Measurements from ENCODE around the gene CDK10.
"Not testable (repeated sequence)": the region's sequence is repeated elsewhere in the genome, so short reads cannot be mapped to it uniquely, and the experiment has no call there.

The CDK10 gene

GRCh38 chr16:89686520-89687091 lies at the start of gene CDK10:
TSS of gene CDK10 (plus strand) at chr16:89686689. CDS start at chr16:89686711, 22 bp downstream.
- peak; percentile 91 for DNase-seq (ENCODE audit: low spot score)

- DNase-seq (ENCODE audit: low spot score): no peak
These were observed 49.1 kb upstream of the CDK10 start for GRCh38 chr16:89637379-89637778.

- DNase-seq (ENCODE audit: low spot score): no peak
These were observed 48.0 kb upstream of the CDK10 start for GRCh38 chr16:89638455-89638854.

- DNase-seq (ENCODE audit: low spot score): no peak
These were observed 47.1 kb upstream of the CDK10 start for GRCh38 chr16:89639385-89639784.

- DNase-seq (ENCODE audit: low spot score): peak; percentile 57
These were observed 44.9 kb upstream of the CDK10 start for GRCh38 chr16:89641458-89642119.

- no peak for DNase-seq (ENCODE audit: low spot score)
These were observed 43.9 kb upstream of the CDK10 start for GRCh38 chr16:89642574-89642973.

GRCh38 chr16:89643769-89644300 lies 42.7 kb upstream of the CDK10 start:
- DNase-seq (ENCODE audit: low spot score): no peak

GRCh38 chr16:89645122-89645521 lies 41.4 kb upstream of the CDK10 start:
- DNase-seq (ENCODE audit: low spot score): no peak

GRCh38 chr16:89646270-89646669 lies 40.2 kb upstream of the CDK10 start:
- no peak for DNase-seq (ENCODE audit: low spot score)

- DNase-seq (ENCODE audit: low spot score): no peak
These were observed 39.6 kb upstream of the CDK10 start for GRCh38 chr16:89646906-89647305.

GRCh38 chr16:89651584-89651983 lies 34.9 kb upstream of the CDK10 start:
- no peak for DNase-seq (ENCODE audit: low spot score)

GRCh38 chr16:89653656-89654295 lies 32.7 kb upstream of the CDK10 start:
- DNase-seq (ENCODE audit: low spot score): no peak

- DNase-seq (ENCODE audit: low spot score): no peak
These were observed 31.3 kb upstream of the CDK10 start for GRCh38 chr16:89655062-89655643.

GRCh38 chr16:89656435-89657121 lies 29.9 kb upstream of the CDK10 start:
- DNase-seq (ENCODE audit: low spot score): no peak

GRCh38 chr16:89657442-89658220 lies 28.9 kb upstream of the CDK10 start, which contains the start of the genes CHMP1A and SPATA33:
TSS of gene CHMP1A (minus strand) at chr16:89657708. CDS start at chr16:89657588, 120 bp downstream.
TSS of gene SPATA33 (plus strand) at chr16:89657836. CDS start at chr16:89657912, 76 bp downstream.
- DNase-seq (ENCODE audit: low spot score): peak; percentile 91

- DNase-seq (ENCODE audit: low spot score): no peak
These were observed 28.1 kb upstream of the CDK10 start for GRCh38 chr16:89658221-89658879.

- no peak for DNase-seq (ENCODE audit: low spot score)
These were observed 26.3 kb upstream of the CDK10 start for GRCh38 chr16:89660146-89660545.

GRCh38 chr16:89661215-89661614 lies 25.3 kb upstream of the CDK10 start:
- DNase-seq (ENCODE audit: low spot score): no peak

GRCh38 chr16:89664238-89664637 lies 22.3 kb upstream of the CDK10 start:
- DNase-seq (ENCODE audit: low spot score): not testable (repeated sequence)

- DNase-seq (ENCODE audit: low spot score): peak; percentile 26
These were observed 19.5 kb upstream of the CDK10 start for GRCh38 chr16:89667000-89667399.

GRCh38 chr16:89667633-89668032 lies 18.9 kb upstream of the CDK10 start:
- DNase-seq (ENCODE audit: low spot score): no peak
